Transverse colon (tissue), 4 donors: ENCODE results near the gene MTRFR. TPM values are rescaled to one million over a fixed set of nuclear protein-coding genes. Genes with fewer than 3 reads are reported as not detected.

Experiments used
- DNase-seq: peaks from one replicate; pipeline ENCODE4 v3.0.0-alpha.2; 2019
- H3K27ac ChIP-seq, 4 donors: fragments of 200-600 bp; sonication (generic); 2 replicates each; pipeline ENCODE4 v1.5.1; 2016 to 2018; ENCODE audit warnings: inconsistent platforms in 4 of 4
- H3K27me3 ChIP-seq: fragments of 200-600 bp; sonication (generic); 2 replicates; pipeline ENCODE4 v1.5.1; 2017; ENCODE audit warnings: inconsistent platforms
- H3K36me3 ChIP-seq, 4 donors: fragments of 200-600 bp; sonication (generic); 2 replicates each; pipeline ENCODE4 v1.5.1; 2017 to 2019; ENCODE audit warnings: inconsistent platforms in 4 of 4
- H3K4me1 ChIP-seq, 4 donors: fragments of 200-600 bp; sonication (generic); 2 replicates each; pipeline ENCODE4 v1.5.1; 2017 to 2020; ENCODE audit warnings: inconsistent platforms in 4 of 4
- H3K4me3 ChIP-seq, 4 donors: fragments of 200-600 bp; sonication (generic); 1 replicate in 1 of 4; 2 replicates in 3 of 4; pipeline versions ENCODE4 v1.5.1 to v1.6.1; 2017 to 2019; ENCODE audit warnings: inconsistent platforms in 4 of 4
- H3K9me3 ChIP-seq, 2 donors: fragments of 200-600 bp; sonication (generic); 2 replicates each; pipeline ENCODE4 v1.5.1; 2017 to 2019; ENCODE audit warnings: inconsistent platforms in 2 of 2
- CTCF ChIP-seq, 5 experiments: fragments of 200-600 bp in 3 of 5; fragments of 450-650 bp in 2 of 5; sonication (generic) in 3 of 5; IDR thresholded peaks; 1 replicate in 2 of 5; 2 replicates in 3 of 5; pipeline ENCODE4 v1.5.1; 2016 to 2017; ENCODE audit warnings: antibody characterized with exemption in 5 of 5, inconsistent platforms in 3 of 5, mild to moderate bottlenecking in 2 of 5, moderate library complexity in 1 of 5
- EP300 ChIP-seq: sonication (generic); formaldehyde crosslinking; IDR thresholded peaks from one replicate; pipeline ENCODE4 v1.6.1; 2017; ENCODE audit warnings: antibody characterized with exemption, low read depth
- POLR2A ChIP-seq: fragments of 450-650 bp; IDR thresholded peaks from one replicate; pipeline ENCODE4 v1.6.1; 2016; ENCODE audit warnings: antibody characterized with exemption, mild to moderate bottlenecking, moderate library complexity
- POLR2AphosphoS5 ChIP-seq, 3 donors: sonication (generic); formaldehyde crosslinking; IDR thresholded peaks; one replicate each; pipeline ENCODE4 v1.6.1; 2016; ENCODE audit warnings: antibody characterized with exemption in 3 of 3
- WGBS, 2 donors: methylation state at CpG; one replicate each; pipeline ENCODE4 v1.1.5; 2018; ENCODE audit warnings: low coverage in 1 of 2; 5-methylcytosine and 5-hydroxymethylcytosine counted together
- in situ Hi-C, 4 donors: fragments of 200-750 bp; cut with MboI; loops; one replicate each; pipeline versions ENCODE4 v1.15.0 to v1.15.1; 2017; ENCODE audit warnings: low sequenced_read_pairs in 3 of 4, low pct_ligation_motif_present in 1 of 4, low pct_unique_long_range_greater_than_20kb in 1 of 4
- intact Hi-C: fragments of 100-400 bp; cut with DNase I; formaldehyde crosslinking; loops from one replicate; pipeline ENCODE4 v1.15.1; 2023; ENCODE audit warnings: low total_unique reads
- total RNA-seq, 4 donors: library from RNA; depleted of rRNA; stranded (reverse); fragments of >200 nt; gene quantifications; one replicate each; pipeline ENCODE4 v1.1.0, GENCODE V29; 2016

MTRFR gene
- total RNA-seq, 4 donors from 2014 or later, result 3.6 to 19.2 (median 9.7) TPM

GRCh38 chr12:123231931-123232330 lies 1.3 kb upstream of the MTRFR start:
- intact Hi-C loops (loop anchor here (10.0 kb wide), 1 partner anchor 257 kb away; the partner anchor contains the start of gene OGFOD2), in situ Hi-C loops (loop anchor here in 3 of 4 donors (10.0 to 25.0 kb wide), 3 partner anchors 195 to 370 kb away; partner anchors contain the start of gene OGFOD2 (in 2 of the 3))
- WGBS, 2 donors, result 27 to 29% methylated on average over 3 to 5 of the region's 5 CpGs
- DNase-seq, result no peak
- Histone ChIP-seq H3K36me3 (no peaks in the 10 kb centered on the region), H3K27me3 (no peaks in the 10 kb centered on the region), H3K4me1 (peaks cover 21 to 48% (median 29%) of the 10 kb centered on the region in 4 donors), H3K4me3 (peak overlapping the region in 3 of 4 donors; percentile 55 to 82 (median 69)), H3K9me3 (no peaks in the 10 kb centered on the region), H3K27ac (peak overlapping the region; percentile 93 to 96 (median 94))
- TF ChIP-seq POLR2A (no peak), CTCF (IDR thresholded peaks at IDR 0.05) (no peak), POLR2AphosphoS5 (IDR thresholded peaks at IDR 0.05) (no peak)

- in situ Hi-C loops, result loop anchor here in 3 of 4 donors (10.0 to 25.0 kb wide), 3 partner anchors 195 to 370 kb away; partner anchors contain the start of gene OGFOD2 (in 2 of the 3)
- Histone ChIP-seq H3K36me3 (no peaks in the 10 kb centered on the region), H3K9me3 (no peaks in the 10 kb centered on the region), H3K27me3 (no peaks in the 10 kb centered on the region), H3K4me1 (peaks cover 21 to 53% (median 29%) of the 10 kb centered on the region in 4 donors), H3K27ac (peak overlapping the region; percentile 93 to 96 (median 94)), H3K4me3 (peak overlapping the region; percentile 45 to 82 (median 62))
- TF ChIP-seq EP300 (no peak), POLR2AphosphoS5 (IDR thresholded peaks at IDR 0.05) (no peak), CTCF (IDR thresholded peaks at IDR 0.05) (no peak), POLR2A (no peak)
- WGBS, 2 donors, result 0% methylated on average over 3 to 15 of the region's 15 CpGs
- DNase-seq, result no peak
- intact Hi-C loops, result loop anchor here (10.0 kb wide), 1 partner anchor 258 kb away; the partner anchor contains the start of gene OGFOD2
These were observed 797 bp upstream of the MTRFR start for GRCh38 chr12:123232472-123232806.

- TF ChIP-seq POLR2A, result no peak
- TF ChIP-seq CTCF (IDR thresholded peaks at IDR 0.05), result no peak
- TF ChIP-seq EP300, result no peak
- no peak for TF ChIP-seq POLR2AphosphoS5 (IDR thresholded peaks at IDR 0.05)
- peak overlapping the region; percentile 47 to 98 (median 76) for H3K4me3 ChIP-seq
- no peaks in the 10 kb centered on the region for H3K36me3 ChIP-seq
- H3K9me3 ChIP-seq, result no peaks in the 10 kb centered on the region
- no peak for DNase-seq
- WGBS, 2 donors, result 5 to 14% methylated on average over 1 to 36 of the region's 42 CpGs
- H3K27me3 ChIP-seq, result no peaks in the 10 kb centered on the region
- peak overlapping the region; percentile 93 to 96 (median 94) for H3K27ac ChIP-seq
- H3K4me1 ChIP-seq, result peaks cover 24 to 63% (median 30%) of the 10 kb centered on the region in 4 donors
- intact Hi-C loops (loop anchor here (10.0 kb wide), 1 partner anchor 259 kb away; the partner anchor contains the start of gene OGFOD2), in situ Hi-C loops (loop anchor here in 3 of 4 donors (10.0 to 25.0 kb wide), 3 partner anchors 196 to 371 kb away; partner anchors contain the start of gene OGFOD2 (in 2 of the 3))
These were observed 471 bp downstream of the MTRFR start for GRCh38 chr12:123233505-123234308.

- DNase-seq, result peak; percentile 72
- Histone ChIP-seq H3K4me3 (no peak overlapping the region), H3K27ac (peak overlapping the region in 3 of 4 donors; percentile 17 to 51 (median 31)), H3K9me3 (no peaks in the 10 kb centered on the region), H3K27me3 (no peaks in the 10 kb centered on the region), H3K36me3 (no peaks in the 10 kb centered on the region), H3K4me1 (peaks cover 18 to 60% (median 26%) of the 10 kb centered on the region in 4 donors)
- TF ChIP-seq EP300, result no peak
- no peak for TF ChIP-seq POLR2AphosphoS5 (IDR thresholded peaks at IDR 0.05)
- no peak for TF ChIP-seq POLR2A
- peak; percentile 67 to 79 (median 73) for TF ChIP-seq CTCF (IDR thresholded peaks at IDR 0.05)
- WGBS, 2 donors, result 25 to 55% methylated on average over 3 to 6 of the region's 6 CpGs
- intact Hi-C loops, result loop anchor here (5.0 to 10.0 kb wide), 2 partner anchors 195 to 263 kb away; partner anchors contain the start of gene OGFOD2
- in situ Hi-C loops, result loop anchor here in 3 of 4 donors (10.0 to 25.0 kb wide), 3 partner anchors 200 to 375 kb away; partner anchors contain the start of gene OGFOD2 (in 2 of the 3)
These were observed 4.6 kb downstream of the MTRFR start for GRCh38 chr12:123237646-123238329.
